MM.1S (cell line): ENCODE results near the gene HSD11B2.

Experiments used
- DNase-seq: peaks from one replicate; pipeline ENCODE4 v3.0.0-alpha.2; 2015
- H2AFZ ChIP-seq: fragments of 300-600 bp; sonication (generic); 2 replicates; pipeline ENCODE4 v1.6.0; 2016; ENCODE audit warnings: antibody characterized with exemption, low read length
- H3F3A ChIP-seq: fragments of 300-600 bp; sonication (generic); 2 replicates; pipeline ENCODE4 v1.6.1; 2016; ENCODE audit warnings: mild to moderate bottlenecking, antibody characterized with exemption, low read length, moderate library complexity, mixed read lengths; ENCODE audit not compliant: insufficient read depth
- H3K27ac ChIP-seq: fragments of 300-600 bp; sonication (generic); 2 replicates; pipeline ENCODE4 v1.5.1; 2016; ENCODE audit warnings: mild to moderate bottlenecking, low read length
- H3K27me3 ChIP-seq: fragments of 300-600 bp; sonication (generic); replicated peaks from 2 replicates; pipeline ENCODE4 v1.6.0; 2016; ENCODE audit warnings: low read length; ENCODE audit not compliant: insufficient read depth
- H3K36me3 ChIP-seq: fragments of 300-600 bp; sonication (generic); replicated peaks from 2 replicates; pipeline ENCODE4 v1.6.1; 2016; ENCODE audit warnings: mild to moderate bottlenecking, low read length, mixed read lengths; ENCODE audit not compliant: insufficient read depth
- H3K4me1 ChIP-seq: fragments of 300-600 bp; sonication (generic); 2 replicates; pipeline ENCODE4 v1.6.1; 2016; ENCODE audit warnings: low read length, mixed read lengths
- H3K4me2 ChIP-seq: fragments of 300-600 bp; sonication (generic); 2 replicates; pipeline ENCODE4 v1.6.0; 2016; ENCODE audit warnings: low read depth, low read length
- H3K4me3 ChIP-seq: fragments of 300-600 bp; sonication (generic); 2 replicates; pipeline ENCODE4 v1.5.1; 2016; ENCODE audit warnings: low read length, mixed read lengths
- H3K79me2 ChIP-seq: fragments of 300-600 bp; sonication (generic); 2 replicates; pipeline ENCODE4 v1.6.1; 2016; ENCODE audit warnings: mixed run types, low read length, mixed read lengths
- H3K9ac ChIP-seq: fragments of 300-600 bp; sonication (generic); 2 replicates; pipeline ENCODE4 v1.6.1; 2016; ENCODE audit warnings: low read length, mixed read lengths
- H3K9me2 ChIP-seq: fragments of 300-600 bp; sonication (generic); replicated peaks from 2 replicates; pipeline ENCODE4 v1.6.1; 2016; ENCODE audit warnings: mild to moderate bottlenecking, low read length, mixed read lengths; ENCODE audit not compliant: insufficient read depth
- H3K9me3 ChIP-seq: fragments of 300-600 bp; sonication (generic); replicated peaks from 2 replicates; pipeline ENCODE4 v1.6.1; 2016; ENCODE audit warnings: mild to moderate bottlenecking, low read length, mixed read lengths; ENCODE audit not compliant: insufficient read depth
- H4K20me1 ChIP-seq: fragments of 300-600 bp; sonication (generic); 2 replicates; pipeline ENCODE4 v1.6.1; 2016; ENCODE audit warnings: mild to moderate bottlenecking, low read length, moderate library complexity, mixed read lengths; ENCODE audit not compliant: insufficient read depth
- CTCF ChIP-seq: fragments of 300-600 bp; sonication (generic); IDR thresholded peaks from 2 replicates; pipeline ENCODE4 v1.5.1; 2016; ENCODE audit warnings: antibody characterized with exemption, low read length, mixed read lengths
- EZH2 ChIP-seq: fragments of 300-600 bp; sonication (generic); optimal IDR thresholded peaks from 2 replicates; pipeline ENCODE3; 2017; ENCODE audit warnings: low read depth, mild to moderate bottlenecking, antibody characterized with exemption, low read length, mixed read lengths
- EZH2phosphoT487 ChIP-seq: fragments of 300-600 bp; sonication (generic); IDR thresholded peaks from 2 replicates; pipeline ENCODE4 v1.6.1; 2018; ENCODE audit warnings: antibody characterized with exemption, low read length

The HSD11B2 gene

GRCh38 chr16:67459066-67459860 is 28.3 kb downstream of the HSD11B2 start:
- H3K4me2 ChIP-seq = no peak overlapping the region
- no peak for DNase-seq
- H3K27ac ChIP-seq = no peak overlapping the region
- no peaks in the 10 kb centered on the region for H3K36me3 ChIP-seq
- H3K27me3 ChIP-seq = no peaks in the 10 kb centered on the region
- no peak overlapping the region for H3K9ac ChIP-seq
- no peak overlapping the region for H3K4me3 ChIP-seq
- no peak for TF ChIP-seq CTCF
- no peak for TF ChIP-seq EZH2
- no peak for TF ChIP-seq EZH2phosphoT487
- no peaks in the 10 kb centered on the region for H3K4me1 ChIP-seq
- no peaks in the 10 kb centered on the region for H3K9me3 ChIP-seq
- no peak overlapping the region for H2AFZ ChIP-seq
- peaks cover 73% of the 10 kb centered on the region for H3K79me2 ChIP-seq
- no peaks in the 10 kb centered on the region; the same call in 1 of the 2 replicates for H3F3A ChIP-seq
- no peaks in the 10 kb centered on the region for H3K9me2 ChIP-seq
- no peaks in the 10 kb centered on the region for H4K20me1 ChIP-seq

- Histone ChIP-seq H3K4me1 (no peaks in the 10 kb centered on the region), H4K20me1 (0 out of 2 replicates have a peak, but pooled peaks cover under 1% of the 10 kb centered on the region), H3K27ac (no peak overlapping the region), H3K27me3 (no peaks in the 10 kb centered on the region), H3K4me2 (no peak overlapping the region), H3F3A (no peaks in the 10 kb centered on the region; the same call in 1 of the 2 replicates), H3K79me2 (peaks cover 75% of the 10 kb centered on the region), H3K9me3 (no peaks in the 10 kb centered on the region), H3K9me2 (no peaks in the 10 kb centered on the region), H3K9ac (no peak overlapping the region), H2AFZ (no peak overlapping the region), H3K4me3 (no peak overlapping the region), H3K36me3 (no peaks in the 10 kb centered on the region)
- no peak for DNase-seq
- no peak for TF ChIP-seq EZH2phosphoT487
- TF ChIP-seq EZH2 = no peak
- TF ChIP-seq CTCF = no peak
Measured at GRCh38 chr16:67459861-67460150, 28.9 kb downstream of the HSD11B2 start.

GRCh38 chr16:67460168-67460567 is 29.2 kb downstream of the HSD11B2 start:
- Histone ChIP-seq H3K4me2 (no peak overlapping the region), H4K20me1 (peaks cover 4% of the 10 kb centered on the region), H3F3A (no peaks in the 10 kb centered on the region; the same call in 1 of the 2 replicates), H3K27me3 (no peaks in the 10 kb centered on the region), H3K9me2 (no peaks in the 10 kb centered on the region), H3K9me3 (no peaks in the 10 kb centered on the region), H3K9ac (no peak overlapping the region), H3K36me3 (no peaks in the 10 kb centered on the region), H3K4me3 (no peak overlapping the region), H3K27ac (no peak overlapping the region), H3K79me2 (peaks cover 77% of the 10 kb centered on the region), H3K4me1 (no peaks in the 10 kb centered on the region), H2AFZ (no peak overlapping the region)
- no peak for TF ChIP-seq EZH2
- TF ChIP-seq EZH2phosphoT487 = no peak
- TF ChIP-seq CTCF = no peak
- no peak for DNase-seq
